PC-9 (cell line): ENCODE results near the gene PTPRM. TPM values are rescaled to one million over a fixed set of nuclear protein-coding genes. Genes with fewer than 3 reads are reported as not detected.

Source experiments
- BruUV-seq: library from RNA; stranded (reverse); fragments of 400-500 nt; replicated peaks from 2 replicates; lab custom pipeline; 2021; lab: Mats Ljungman, UMichigan
- CTCF ChIA-PET: fragments of 300-600 bp; sonication (Branson Sonifier 250); formaldehyde crosslinking; loops from one replicate; lab custom pipeline; 2022; ENCODE audit warnings: antibody characterized with exemption; lab: Charles Lee
- POLR2A ChIA-PET: fragments of 300-600 bp; sonication (Branson Sonifier 250); formaldehyde crosslinking; loops from one replicate; lab custom pipeline; 2022; ENCODE audit warnings: antibody characterized with exemption; ENCODE audit not compliant: unreplicated experiment; lab: Charles Lee
- DNase-seq, 2 experiments: peaks; one replicate each; pipeline versions ENCODE4 v3.0.0 to v3.0.0-alpha.2; 2015 to 2022; ENCODE audit warnings: mixed read lengths in 1 of 2
- H2AFZ ChIP-seq: fragments of 200-600 bp; sonication (generic); 2 replicates; pipeline ENCODE4 v1.8.1; 2017; ENCODE audit warnings: antibody characterized with exemption
- H3F3A ChIP-seq: fragments of 200-600 bp; sonication (generic); 2 replicates; pipeline ENCODE4 v1.8.1; 2017; ENCODE audit warnings: antibody characterized with exemption, mild to moderate bottlenecking, low read depth; ENCODE audit not compliant: insufficient read depth
- H3K27ac ChIP-seq: fragments of 200-600 bp; sonication (generic); 2 replicates; pipeline ENCODE4 v1.6.1; 2016; ENCODE audit warnings: mixed run types
- H3K27me3 ChIP-seq: fragments of 200-600 bp; sonication (generic); 2 replicates; pipeline ENCODE4 v1.6.1; 2016; ENCODE audit warnings: low read depth, mixed run types; ENCODE audit not compliant: insufficient read depth
- H3K36me3 ChIP-seq: fragments of 200-600 bp; sonication (generic); 2 replicates; pipeline ENCODE4 v1.6.1; 2016; ENCODE audit warnings: low read depth, mixed run types
- H3K4me1 ChIP-seq: fragments of 200-600 bp; sonication (generic); replicated peaks from 2 replicates; pipeline ENCODE4 v1.6.1; 2016; ENCODE audit warnings: mixed run types; ENCODE audit not compliant: insufficient read depth
- H3K4me2 ChIP-seq: fragments of 200-600 bp; sonication (generic); 2 replicates; pipeline ENCODE4 v1.6.1; 2017; ENCODE audit warnings: mixed run types
- H3K4me3 ChIP-seq: fragments of 200-600 bp; sonication (generic); 2 replicates; pipeline ENCODE4 v1.6.1; 2016; ENCODE audit warnings: mixed run types
- H3K79me2 ChIP-seq: fragments of 200-600 bp; sonication (generic); 2 replicates; pipeline ENCODE4 v1.6.1; 2017; ENCODE audit warnings: low read depth, mixed run types
- H3K9me2 ChIP-seq: fragments of 200-600 bp; sonication (generic); 2 replicates; pipeline ENCODE4 v1.8.1; 2017; ENCODE audit warnings: mild to moderate bottlenecking; ENCODE audit not compliant: insufficient read depth
- H3K9me3 ChIP-seq: fragments of 200-600 bp; sonication (generic); 2 replicates; pipeline ENCODE4 v1.8.1; 2016; ENCODE audit warnings: low read depth; ENCODE audit not compliant: insufficient read depth
- H4K20me1 ChIP-seq: fragments of 200-600 bp; sonication (generic); 2 replicates; pipeline ENCODE4 v1.8.1; 2017; ENCODE audit not compliant: insufficient read depth
- CTCF ChIP-seq: fragments of 200-600 bp; sonication (generic); conservative IDR thresholded peaks from 2 replicates; pipeline ENCODE4 v1.6.1; 2017; ENCODE audit warnings: mixed run types, antibody characterized with exemption, mild to moderate bottlenecking, moderate library complexity
- EZH2 ChIP-seq: fragments of 200-600 bp; sonication (generic); IDR thresholded peaks from 2 replicates; pipeline ENCODE4 v1.8.0; 2017; ENCODE audit warnings: antibody characterized with exemption, low read depth
- intact Hi-C: fragments of 100-400 bp; cut with micrococcal nuclease; formaldehyde crosslinking; loops from one replicate; pipeline ENCODE4 v1.10.0; 2022; ENCODE audit not compliant: unreplicated experiment
- total RNA-seq: library from RNA; stranded (reverse); gene quantifications from 2 replicates; pipeline ENCODE4 v1.2.3, GENCODE V29; 2021

PTPRM gene
- total RNA-seq, 1 experiment from 2014 or later: 32.5 TPM

- Histone ChIP-seq H3K27ac (no peak overlapping the region), H3K4me3 (no peak overlapping the region), H2AFZ (no peak overlapping the region), H3K79me2 (no peaks in the 10 kb centered on the region), H3K4me2 (no peak overlapping the region), H3K4me1 (no peaks in the 10 kb centered on the region), H3K9me3 (peaks cover 15% of the 10 kb centered on the region), H3K36me3 (no peaks in the 10 kb centered on the region), H3F3A (no peaks in the 10 kb centered on the region; the same call in 1 of the 2 replicates), H4K20me1 (no peaks in the 10 kb centered on the region), H3K27me3 (no peaks in the 10 kb centered on the region), H3K9me2 (no peaks in the 10 kb centered on the region)
- ChIA-PET POLR2A (no interaction called here), CTCF (no interaction called here)
- intact Hi-C loops: loop anchor here (2.0 kb wide), 1 partner anchor 413 kb away; no protein-coding TSS in a partner anchor
- TF ChIP-seq CTCF (no peak), EZH2 (no peak)
- no TSS peak for BruUV-seq
- DNase-seq: no peak
Observed at GRCh38 chr18:7742224-7742623, 175.1 kb downstream of the PTPRM start.

- H3K4me3 ChIP-seq: no peak overlapping the region
- no peaks in the 10 kb centered on the region for H3K4me1 ChIP-seq
- ChIA-PET CTCF (no interaction called here), POLR2A (no interaction called here)
- no peaks in the 10 kb centered on the region for H3K79me2 ChIP-seq
- intact Hi-C loops: loop anchor here (2.0 kb wide), 1 partner anchor 412 kb away; no protein-coding TSS in a partner anchor
- TF ChIP-seq CTCF: no peak
- no peak for TF ChIP-seq EZH2
- H3K36me3 ChIP-seq: no peaks in the 10 kb centered on the region
- no peak for DNase-seq
- no peak overlapping the region for H3K4me2 ChIP-seq
- no peak overlapping the region for H2AFZ ChIP-seq
- BruUV-seq: no TSS peak
- H3K9me2 ChIP-seq: no peaks in the 10 kb centered on the region
- H3K27me3 ChIP-seq: no peaks in the 10 kb centered on the region
- H4K20me1 ChIP-seq: no peaks in the 10 kb centered on the region
- H3K27ac ChIP-seq: no peak overlapping the region
- H3K9me3 ChIP-seq: peaks cover 15% of the 10 kb centered on the region
- H3F3A ChIP-seq: no peaks in the 10 kb centered on the region; the same call in 1 of the 2 replicates
Observed at GRCh38 chr18:7743256-7743655, 176.1 kb downstream of the PTPRM start.

- no TSS peak for BruUV-seq
- H3K27me3 ChIP-seq: no peaks in the 10 kb centered on the region
- H3F3A ChIP-seq: no peaks in the 10 kb centered on the region
- no peaks in the 10 kb centered on the region for H3K36me3 ChIP-seq
- H3K27ac ChIP-seq: no peak overlapping the region
- CTCF ChIA-PET: no interaction called here
- intact Hi-C loops: no loop called here
- H3K4me2 ChIP-seq: no peak overlapping the region
- peaks cover 15% of the 10 kb centered on the region for H3K9me3 ChIP-seq
- POLR2A ChIA-PET: no interaction called here
- H3K79me2 ChIP-seq: no peaks in the 10 kb centered on the region
- TF ChIP-seq EZH2 (no peak), CTCF (no peak)
- H3K9me2 ChIP-seq: no peaks in the 10 kb centered on the region
- no peak for DNase-seq
- no peaks in the 10 kb centered on the region for H4K20me1 ChIP-seq
- H2AFZ ChIP-seq: no peak overlapping the region
- no peak overlapping the region for H3K4me3 ChIP-seq
- H3K4me1 ChIP-seq: no peaks in the 10 kb centered on the region
Observed at GRCh38 chr18:7746106-7746505, 179.0 kb downstream of the PTPRM start.
